A549 (cell line): ENCODE data around the gene GRID2IP.
"Not testable (repeated sequence)": the region's sequence is repeated elsewhere in the genome, so short reads cannot be mapped to it uniquely, and the experiment has no call there.

Experiments
- CBX2 ChIP-seq: fragments of 200-600 bp; sonication (generic); IDR thresholded peaks from 2 replicates; pipeline ENCODE4 v1.6.1; 2016; ENCODE audit warnings: low read depth, mild to moderate bottlenecking, borderline replicate concordance
- CTCF ChIP-seq: fragments of >200 bp; sonication (Bioruptor Twin); formaldehyde crosslinking; IDR thresholded peaks from 3 replicates; pipeline ENCODE4 v1.5.1; 2016
- E2F6 ChIP-seq: IDR thresholded peaks from 2 replicates; pipeline ENCODE4 v1.6.1; 2012; ENCODE audit warnings: low read depth, borderline replicate concordance
- GATA3 ChIP-seq: IDR thresholded peaks from 2 replicates; pipeline ENCODE4 v1.6.1; 2012; ENCODE audit warnings: borderline replicate concordance
- POLR2A ChIP-seq: IDR thresholded peaks from 2 replicates; pipeline ENCODE4 v1.6.1; 2012; ENCODE audit warnings: mild to moderate bottlenecking, low read length
- POLR2AphosphoS2 ChIP-seq: conservative IDR thresholded peaks from 2 replicates; pipeline ENCODE4 v1.6.1; 2012; ENCODE audit warnings: low read length, improper control_type of control experiment, inconsistent platforms
- RCOR1 ChIP-seq: fragments of 150-350 bp; IDR thresholded peaks from 2 replicates; pipeline ENCODE4 v1.6.1; 2014; ENCODE audit warnings: antibody characterized with exemption, low read length, low read depth
- REST ChIP-seq: fragments of 200-600 bp; sonication (generic); IDR thresholded peaks from 2 replicates; pipeline ENCODE4 v1.6.1; 2016; ENCODE audit warnings: antibody characterized with exemption, mild to moderate bottlenecking, moderate library complexity
- SMC3 ChIP-seq: fragments of >200 bp; sonication (Bioruptor Twin); formaldehyde crosslinking; IDR thresholded peaks from 3 replicates; pipeline ENCODE4 v1.6.1; 2018; ENCODE audit warnings: inconsistent platforms
- TFCP2L1 ChIP-seq: fragments of 250-450 bp; sonication (Bioruptor Pico); IDR thresholded peaks from 2 replicates; pipeline ENCODE4 v1.5.0; 2021; ENCODE audit warnings: mild to moderate bottlenecking

- TF ChIP-seq RCOR1, CTCF, POLR2A, SMC3, POLR2AphosphoS2, CBX2, GATA3, REST, E2F6, TFCP2L1: not testable (repeated sequence)
These were observed 92.6 kb downstream of the GRID2IP start for GRCh38 chr7:6458676-6459075.
